HEK293T (cell line): Measurements from ENCODE around the gene IL12A.

Experiments
- CTCF ChIA-PET: fragments of 350-600 bp; formaldehyde crosslinking; extraction: SDS; loops from one replicate; lab custom pipeline; 2021; ENCODE audit warnings: antibody characterized with exemption, inconsistent platforms; lab: Yijun Ruan, JAX
- POLR2A ChIA-PET: fragments of 350-600 bp; formaldehyde crosslinking; extraction: SDS; loops from one replicate; lab custom pipeline; 2020; ENCODE audit warnings: antibody characterized with exemption, inconsistent platforms; lab: Yijun Ruan, JAX
- DNase-seq: peaks from one replicate; pipeline ENCODE4 v3.0.0; 2012; ENCODE audit warnings: mixed read lengths; ENCODE audit errors: extremely low spot score
- ARNT ChIP-seq: fragments of 450-650 bp; IDR thresholded peaks from 2 replicates; pipeline ENCODE4 v1.6.1; 2017; ENCODE audit warnings: mild to moderate bottlenecking
- BHLHE40 ChIP-seq: fragments of 450-650 bp; IDR thresholded peaks from 2 replicates; pipeline ENCODE4 v1.6.1; 2016; ENCODE audit warnings: mild to moderate bottlenecking, moderate library complexity, borderline replicate concordance
- CTBP1 ChIP-seq: fragments of 450-650 bp; IDR thresholded peaks from 2 replicates; pipeline ENCODE4 v1.6.1; 2016; ENCODE audit warnings: borderline replicate concordance
- ELF4 ChIP-seq: fragments of 450-650 bp; IDR thresholded peaks from 2 replicates; pipeline ENCODE4 v1.6.1; 2017; ENCODE audit warnings: antibody characterized with exemption
- FOXA1 ChIP-seq: fragments of 450-650 bp; IDR thresholded peaks from 2 replicates; pipeline ENCODE4 v1.6.1; 2016; ENCODE audit warnings: mild to moderate bottlenecking
- FOXK2 ChIP-seq: fragments of 450-650 bp; IDR thresholded peaks from 2 replicates; pipeline ENCODE4 v1.6.1; 2016; ENCODE audit warnings: mild to moderate bottlenecking
- FOXM1 ChIP-seq: fragments of 450-650 bp; IDR thresholded peaks from 2 replicates; pipeline ENCODE4 v1.6.1; 2017; ENCODE audit warnings: mild to moderate bottlenecking, borderline replicate concordance
- HDGF ChIP-seq: fragments of 450-650 bp; IDR thresholded peaks from 2 replicates; pipeline ENCODE4 v1.6.1; 2017; ENCODE audit warnings: antibody characterized with exemption, borderline replicate concordance
- L3MBTL2 ChIP-seq: fragments of 450-650 bp; conservative IDR thresholded peaks from 2 replicates; pipeline ENCODE4 v1.6.1; 2016; ENCODE audit warnings: mild to moderate bottlenecking
- LEF1 ChIP-seq: fragments of 450-650 bp; IDR thresholded peaks from 2 replicates; pipeline ENCODE4 v1.6.1; 2017; ENCODE audit warnings: mild to moderate bottlenecking, borderline replicate concordance
- NFRKB ChIP-seq: fragments of 450-650 bp; IDR thresholded peaks from 2 replicates; pipeline ENCODE4 v1.6.1; 2016; ENCODE audit warnings: mild to moderate bottlenecking, moderate library complexity
- SP1 ChIP-seq: fragments of 450-650 bp; IDR thresholded peaks from 2 replicates; pipeline ENCODE4 v1.6.1; 2017
- SUZ12 ChIP-seq: fragments of 450-650 bp; IDR thresholded peaks from 2 replicates; pipeline ENCODE4 v1.6.1; 2016; ENCODE audit warnings: mild to moderate bottlenecking
- TARDBP ChIP-seq: fragments of 450-650 bp; IDR thresholded peaks from 2 replicates; pipeline ENCODE4 v1.6.1; 2016
- ZNF384 ChIP-seq: fragments of 450-650 bp; IDR thresholded peaks from 2 replicates; pipeline ENCODE4 v1.6.1; 2016
- TF ChIP-seq, protein P1 (sequence below): fragments of 450-650 bp; IDR thresholded peaks from 2 replicates; pipeline ENCODE4 v1.6.1; 2016

Gene IL12A

DNA sequence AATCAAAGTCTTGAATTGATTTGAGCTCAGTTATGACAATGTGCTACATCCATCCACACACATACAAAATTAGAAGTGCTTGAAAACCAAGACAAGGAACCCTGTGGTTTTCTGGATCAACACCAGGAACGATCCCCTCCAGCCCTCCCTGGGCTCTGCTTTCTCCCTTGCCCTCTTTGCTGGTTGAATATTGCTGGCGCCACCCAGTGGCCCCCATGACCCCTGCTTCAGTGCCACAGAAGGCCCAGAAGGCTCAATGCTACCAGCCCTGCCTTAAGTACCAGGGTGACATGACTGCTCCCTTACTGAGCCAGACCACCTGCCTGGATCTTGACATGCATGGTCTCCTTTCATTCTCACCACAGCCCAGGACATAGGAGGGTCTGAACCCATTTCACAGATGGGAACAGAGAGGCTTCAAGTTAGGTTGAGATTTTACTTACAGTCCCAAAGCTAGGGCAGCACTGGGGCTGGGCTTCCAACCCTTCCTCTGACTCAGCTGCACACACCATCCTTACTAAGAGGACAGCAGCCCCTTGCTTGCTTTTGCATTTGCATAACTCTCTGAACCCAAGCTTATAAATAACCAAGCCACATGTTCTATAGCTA lies 15.0 kb downstream of the IL12A start:
- DNase-seq, result peak; percentile 49
- CTCF ChIA-PET, result interaction anchor here (0.6 to 3.2 kb wide), 5 partner anchors 14 to 118 kb away, joined by 3 to 20 read pairs (median 3); partner anchors contain the start of gene IL12A
- TF ChIP-seq, protein P1, sequence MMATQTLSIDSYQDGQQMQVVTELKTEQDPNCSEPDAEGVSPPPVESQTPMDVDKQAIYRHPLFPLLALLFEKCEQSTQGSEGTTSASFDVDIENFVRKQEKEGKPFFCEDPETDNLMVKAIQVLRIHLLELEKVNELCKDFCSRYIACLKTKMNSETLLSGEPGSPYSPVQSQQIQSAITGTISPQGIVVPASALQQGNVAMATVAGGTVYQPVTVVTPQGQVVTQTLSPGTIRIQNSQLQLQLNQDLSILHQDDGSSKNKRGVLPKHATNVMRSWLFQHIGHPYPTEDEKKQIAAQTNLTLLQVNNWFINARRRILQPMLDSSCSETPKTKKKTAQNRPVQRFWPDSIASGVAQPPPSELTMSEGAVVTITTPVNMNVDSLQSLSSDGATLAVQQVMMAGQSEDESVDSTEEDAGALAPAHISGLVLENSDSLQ, result no peak
- TF ChIP-seq CTBP1 (no peak), ELF4 (no peak), NFRKB (no peak), SUZ12 (no peak), BHLHE40 (no peak), FOXA1 (no peak), L3MBTL2 (no peak), TARDBP (no peak), HDGF (no peak), SP1 (no peak)
- POLR2A ChIA-PET, result no interaction called here

DNA sequence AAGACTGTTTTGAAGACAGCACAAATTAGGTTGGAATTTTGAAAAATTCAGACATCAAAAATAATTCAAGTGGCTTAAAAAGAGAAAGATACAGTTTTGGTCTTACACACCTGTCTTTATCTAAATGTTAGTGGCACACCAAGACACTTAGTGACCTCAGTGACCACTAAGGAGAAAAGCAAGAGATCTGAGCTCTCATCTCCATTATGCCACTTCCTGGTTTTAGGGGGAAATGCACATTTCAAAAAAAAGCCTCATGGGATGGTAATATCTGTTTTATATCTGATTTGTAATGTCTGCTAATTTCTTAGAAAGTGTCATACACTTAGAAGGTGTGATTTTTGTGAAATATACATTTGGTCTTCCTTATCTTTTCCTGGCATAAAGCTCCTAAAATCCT lies 16.4 kb downstream of the IL12A start:
- DNase-seq, result no peak
- CTCF ChIA-PET, result interaction anchor here (0.6 to 3.2 kb wide), 4 partner anchors 16 to 205 kb away, joined by 3 to 21 read pairs (median 12); partner anchors contain the start of gene IL12A
- POLR2A ChIA-PET, result no interaction called here
- no peak for TF ChIP-seq FOXK2
- no peak for TF ChIP-seq NFRKB
- no peak for TF ChIP-seq FOXA1
- no peak for TF ChIP-seq L3MBTL2
- TF ChIP-seq TARDBP, result no peak
- no peak for TF ChIP-seq FOXM1
- TF ChIP-seq ZNF384, result no peak
- TF ChIP-seq ARNT, result no peak
- TF ChIP-seq HDGF, result no peak
- TF ChIP-seq, protein P1, result no peak
- no peak for TF ChIP-seq ELF4
- TF ChIP-seq BHLHE40, result no peak
- TF ChIP-seq LEF1, result no peak
- TF ChIP-seq CTBP1, result no peak
- no peak for TF ChIP-seq SP1
- TF ChIP-seq SUZ12, result no peak

DNA sequence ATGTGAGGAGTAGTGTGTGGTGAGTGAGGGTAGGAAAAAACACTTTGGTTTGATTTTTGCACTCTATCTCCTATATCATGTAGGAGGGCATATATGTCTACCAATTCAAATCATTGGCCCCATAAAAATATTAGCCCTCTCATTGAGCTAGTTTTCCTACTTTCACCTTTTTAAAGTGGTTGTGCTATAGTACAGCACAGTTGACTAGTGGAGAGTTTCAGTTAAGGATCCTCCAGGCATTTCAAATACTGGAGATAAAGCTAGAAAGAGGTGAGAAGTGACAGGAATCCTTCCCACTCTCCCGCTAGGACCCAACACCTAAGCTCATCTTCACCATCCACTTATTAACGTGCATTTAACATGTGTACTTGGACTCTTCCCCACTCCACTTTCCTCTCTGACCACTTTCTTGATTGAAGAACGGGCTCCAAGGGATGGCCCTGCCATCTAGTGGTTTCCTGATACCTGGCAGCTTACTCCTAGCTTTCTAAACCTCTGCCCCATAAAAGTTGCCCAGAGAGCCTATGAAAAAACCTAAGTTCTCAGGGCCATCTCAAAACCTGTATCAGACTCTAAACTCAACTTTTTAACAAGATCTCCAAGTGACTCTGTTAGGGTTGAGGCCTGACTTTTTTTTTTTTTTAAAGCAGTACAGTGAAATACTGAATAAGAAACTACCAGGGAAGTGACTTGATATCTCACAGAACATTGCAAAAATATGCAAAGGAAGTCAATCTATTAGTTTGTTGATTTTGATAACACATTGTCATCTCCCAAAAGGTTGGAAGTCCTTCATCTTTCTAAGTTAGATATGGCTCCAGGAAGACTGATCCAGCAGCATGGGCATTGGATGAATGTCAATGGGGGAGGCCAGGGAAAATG lies 17.9 kb downstream of the IL12A start:
- POLR2A ChIA-PET, result no interaction called here
- CTCF ChIA-PET, result interaction anchor here (0.6 to 3.2 kb wide), 11 partner anchors 11 to 955 kb away, joined by 3 to 21 read pairs (median 5); partner anchors contain the start of gene IL12A
- TF ChIP-seq ARNT (no peak), FOXK2 (no peak), L3MBTL2 (no peak), BHLHE40 (no peak), SUZ12 (no peak), CTBP1 (no peak), ELF4 (no peak), ZNF384 (no peak)
- TF ChIP-seq, protein P1, result no peak
- peak; percentile 71 for DNase-seq

DNA sequence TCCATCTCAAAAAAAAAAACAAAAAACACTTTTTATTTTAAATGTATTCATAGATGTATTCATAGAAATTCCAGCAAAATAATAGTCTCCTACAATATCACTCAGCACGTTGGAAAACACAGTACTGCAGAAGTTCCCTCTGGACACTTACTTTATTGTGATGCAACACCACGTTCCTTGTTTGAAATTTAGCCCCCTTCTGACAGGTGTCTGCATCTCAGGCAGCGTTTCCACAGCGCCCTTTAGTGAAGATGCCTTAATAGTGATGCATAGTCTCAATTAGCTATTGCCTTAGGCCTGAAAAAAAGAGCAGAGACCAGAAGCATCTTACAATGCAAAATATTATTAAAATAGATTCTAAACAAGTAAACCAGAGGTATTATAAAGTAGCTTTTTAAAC lies 20.3 kb downstream of the IL12A start:
- POLR2A ChIA-PET, result no interaction called here
- DNase-seq, result no peak
- TF ChIP-seq ZNF384, result no peak
- CTCF ChIA-PET, result no interaction called here

DNA sequence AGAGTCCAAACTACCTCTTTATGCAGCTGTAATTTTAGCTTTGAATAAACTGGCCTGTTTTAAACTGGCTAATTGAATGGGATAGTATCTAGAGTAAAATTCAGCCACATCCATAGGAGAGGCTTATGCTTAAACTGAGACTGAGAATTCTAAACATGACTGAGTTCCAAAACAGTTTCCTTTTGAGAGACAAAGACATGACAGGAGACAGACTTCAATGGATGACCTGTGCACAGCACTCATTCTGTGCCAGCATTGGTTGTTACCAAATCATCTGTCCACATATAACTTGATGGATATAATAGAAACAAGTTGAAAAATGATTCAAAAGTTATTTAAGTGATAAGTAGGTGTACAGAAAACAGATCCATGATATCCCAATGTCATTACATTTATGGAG lies 20.9 kb downstream of the IL12A start:
- ChIA-PET POLR2A (no interaction called here), CTCF (no interaction called here)
- no peak for DNase-seq
- TF ChIP-seq LEF1, result no peak
- no peak for TF ChIP-seq CTBP1

DNA sequence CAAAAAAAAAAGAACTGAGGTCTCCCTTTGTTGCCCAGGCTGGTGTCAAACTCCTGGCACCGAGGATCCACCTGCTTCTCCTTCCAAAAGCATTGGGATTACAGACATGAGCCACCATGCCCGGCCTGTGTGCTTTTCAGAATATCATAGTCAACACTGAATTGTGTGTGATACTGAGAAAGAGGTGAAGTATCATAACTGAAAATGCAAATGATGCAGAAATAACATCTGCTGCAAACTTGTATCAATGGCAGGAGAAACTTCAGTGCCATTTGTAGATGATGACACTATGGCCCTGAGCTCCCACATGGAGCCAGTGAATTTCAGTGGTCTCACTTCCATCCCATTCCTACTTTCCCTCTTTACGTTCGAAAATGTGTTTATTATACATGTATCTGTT lies 21.9 kb downstream of the IL12A start:
- DNase-seq, result no peak
- no peak for TF ChIP-seq SUZ12
- no peak for TF ChIP-seq FOXA1
- no peak for TF ChIP-seq SP1
- TF ChIP-seq FOXK2, result no peak
- no peak for TF ChIP-seq TARDBP
- no peak for TF ChIP-seq NFRKB
- no peak for TF ChIP-seq ZNF384
- TF ChIP-seq CTBP1, result no peak
- TF ChIP-seq FOXM1, result no peak
- no peak for TF ChIP-seq ARNT
- no peak for TF ChIP-seq L3MBTL2
- TF ChIP-seq, protein P1, result no peak
- no peak for TF ChIP-seq HDGF
- TF ChIP-seq LEF1, result no peak
- TF ChIP-seq ELF4, result no peak
- no peak for TF ChIP-seq BHLHE40
- ChIA-PET POLR2A (no interaction called here), CTCF (no interaction called here)
